Adipose tissue (tissue), 3 donors: ENCODE results near the gene SFXN1. TPM values are rescaled to one million over a fixed set of nuclear protein-coding genes. Genes with fewer than 3 reads are reported as not detected.
"Not testable (repeated sequence)": the region's sequence is repeated elsewhere in the genome, so short reads cannot be mapped to it uniquely, and the experiment has no call there.

Source experiments
- H3K27ac ChIP-seq: one replicate; pipeline ENCODE4 v1.5.1; 2013; ENCODE audit warnings: low read depth, low read length
- WGBS, 3 donors: extraction: QIAGEN DNeasy Blood & Tissue Kit; methylation state at CpG; one replicate each; pipeline ENCODE4 v1.1.7; 2013; 5-methylcytosine and 5-hydroxymethylcytosine counted together
- polyA plus RNA-seq, 3 donors: library from polyadenylated mRNA; stranded (reverse); fragments of 200-250 nt; gene quantifications; one replicate each; pipeline ENCODE4 v1.2.3, GENCODE V29; 2013
- donor health status: healthy with polysubstance abuse.
- donor health status: Bipolar disorder and iron deficiency.
- donor health status: healthy.

Gene SFXN1
- polyA plus RNA-seq, 3 donors, result 5.9 to 9.8 (median 8.8) TPM

DNA sequence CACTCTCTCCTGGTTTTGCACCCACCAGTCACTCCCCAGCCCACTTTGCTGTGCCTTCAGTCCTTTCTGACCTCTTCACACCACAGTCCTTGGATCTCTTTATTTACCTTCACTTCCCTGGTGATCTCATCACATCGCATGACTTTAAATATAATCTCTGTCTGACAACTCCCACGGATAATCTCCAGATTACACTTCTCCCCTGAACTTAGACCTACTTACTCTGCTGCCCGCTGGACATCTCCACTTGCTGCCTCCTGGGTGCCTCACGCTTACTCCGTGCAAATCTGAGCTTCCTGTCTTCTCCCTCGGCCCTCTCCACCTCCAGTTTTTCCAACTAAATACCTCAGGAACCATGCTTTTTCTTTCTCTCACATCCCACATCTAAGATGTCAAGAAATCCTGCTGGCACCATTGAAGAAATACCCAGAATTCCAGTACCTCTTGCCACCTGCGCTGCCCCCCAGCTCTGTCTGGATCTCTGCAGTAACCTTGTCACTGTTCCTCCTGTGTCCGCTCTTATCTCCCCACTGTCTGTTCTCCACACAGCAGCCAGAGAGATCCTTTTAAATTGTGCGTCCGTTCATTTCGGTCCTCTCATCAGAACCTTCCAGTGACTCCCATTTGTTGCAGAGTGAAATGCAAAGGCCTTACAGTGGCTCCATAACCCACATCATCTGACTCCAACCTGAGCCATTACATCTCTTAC is 9.3 kb downstream of the SFXN1 start:
- H3K27ac ChIP-seq, result no peak overlapping the region
- 86 to 91% (median 90%) methylated on average over 11 of the region's 11 CpGs for WGBS, 3 donors

DNA sequence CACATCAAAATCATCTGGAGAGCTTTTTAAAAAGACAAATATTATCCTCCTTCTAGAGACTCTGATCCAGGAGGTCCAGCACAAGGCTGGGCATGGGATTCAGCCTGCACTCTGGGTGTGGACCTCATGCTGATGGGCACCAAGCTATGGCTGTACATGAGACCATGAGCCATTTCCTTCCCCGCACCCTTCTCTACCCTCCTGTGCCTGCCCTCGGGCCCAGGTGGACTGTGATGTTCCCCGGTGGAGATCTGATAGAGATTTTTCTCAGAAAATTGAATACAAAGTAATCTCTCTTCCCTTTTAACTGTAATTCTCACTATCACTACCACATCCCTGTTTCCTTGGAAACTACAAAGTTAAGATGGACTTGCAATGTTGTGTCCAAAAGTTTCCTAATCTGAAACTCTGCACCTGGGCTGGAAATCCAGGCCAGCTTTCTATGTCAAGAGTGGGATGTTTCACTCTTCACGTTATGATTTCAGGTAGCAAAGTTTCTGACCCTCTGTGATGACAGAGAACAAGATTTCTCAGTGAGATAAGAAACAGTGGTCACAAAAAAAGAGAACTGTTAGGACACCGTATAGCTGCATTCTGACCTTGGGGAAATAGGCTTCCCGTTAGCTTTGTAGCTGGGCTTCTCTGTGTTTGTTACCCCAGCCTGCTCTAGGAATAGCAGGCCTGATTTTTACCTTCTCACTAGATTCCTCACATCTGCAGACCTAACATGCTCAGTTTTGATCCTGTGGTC is 11.5 kb downstream of the SFXN1 start:
- no peak overlapping the region for H3K27ac ChIP-seq
- 59 to 78% (median 73%) methylated on average over 6 of the region's 6 CpGs for WGBS, 3 donors

DNA sequence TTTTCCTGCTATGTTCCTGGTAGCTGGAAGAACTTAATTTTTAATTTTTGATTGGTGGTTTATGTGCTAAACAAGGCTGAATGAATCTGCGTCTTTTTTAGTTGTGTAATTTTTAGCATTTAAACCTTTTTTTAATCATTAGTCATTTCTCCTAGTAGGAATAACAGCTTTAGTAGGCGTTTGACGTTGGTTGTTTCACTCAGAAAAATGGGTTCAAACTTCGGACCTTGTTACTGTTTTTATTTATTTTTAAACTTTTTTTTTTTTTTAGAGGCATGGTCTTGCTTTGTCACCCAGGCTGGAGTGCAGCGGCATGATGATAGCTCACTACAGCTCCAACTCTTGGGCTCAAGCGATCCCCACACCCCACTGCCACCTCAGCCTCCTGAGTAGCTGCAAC is 12.9 kb downstream of the SFXN1 start:
- H3K27ac ChIP-seq, result no peak overlapping the region
- 79 to 89% (median 88%) methylated on average over 6 of the region's 6 CpGs for WGBS, 3 donors

- H3K27ac ChIP-seq, result no peak overlapping the region
- WGBS, 3 donors, result 88 to 97% (median 92%) methylated on average over 7 of the region's 7 CpGs
These were observed 14.9 kb downstream of the SFXN1 start for GRCh38 chr5:175493260-175493659.

DNA sequence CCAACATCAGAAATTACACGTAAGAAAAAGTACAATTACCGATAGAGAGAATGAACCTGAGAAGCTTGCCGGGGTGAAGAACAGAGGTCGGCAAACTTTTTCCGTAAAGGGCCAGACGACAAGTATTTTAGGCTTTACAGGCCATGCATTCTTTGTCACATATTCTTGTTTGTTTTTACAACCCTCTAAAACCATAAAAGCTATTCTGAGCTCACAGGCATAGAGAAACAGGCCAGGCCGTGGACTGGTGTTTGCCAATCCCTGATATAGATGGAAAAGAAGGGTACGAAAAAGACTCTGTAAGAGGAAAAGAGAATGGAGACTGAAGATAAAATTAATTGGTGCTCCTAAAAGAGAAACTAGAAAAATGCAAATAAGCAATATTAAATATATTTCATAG is 15.4 kb downstream of the SFXN1 start:
- no peak overlapping the region for H3K27ac ChIP-seq
- 90 to 96% (median 90%) methylated on average over 8 of the region's 8 CpGs for WGBS, 3 donors

DNA sequence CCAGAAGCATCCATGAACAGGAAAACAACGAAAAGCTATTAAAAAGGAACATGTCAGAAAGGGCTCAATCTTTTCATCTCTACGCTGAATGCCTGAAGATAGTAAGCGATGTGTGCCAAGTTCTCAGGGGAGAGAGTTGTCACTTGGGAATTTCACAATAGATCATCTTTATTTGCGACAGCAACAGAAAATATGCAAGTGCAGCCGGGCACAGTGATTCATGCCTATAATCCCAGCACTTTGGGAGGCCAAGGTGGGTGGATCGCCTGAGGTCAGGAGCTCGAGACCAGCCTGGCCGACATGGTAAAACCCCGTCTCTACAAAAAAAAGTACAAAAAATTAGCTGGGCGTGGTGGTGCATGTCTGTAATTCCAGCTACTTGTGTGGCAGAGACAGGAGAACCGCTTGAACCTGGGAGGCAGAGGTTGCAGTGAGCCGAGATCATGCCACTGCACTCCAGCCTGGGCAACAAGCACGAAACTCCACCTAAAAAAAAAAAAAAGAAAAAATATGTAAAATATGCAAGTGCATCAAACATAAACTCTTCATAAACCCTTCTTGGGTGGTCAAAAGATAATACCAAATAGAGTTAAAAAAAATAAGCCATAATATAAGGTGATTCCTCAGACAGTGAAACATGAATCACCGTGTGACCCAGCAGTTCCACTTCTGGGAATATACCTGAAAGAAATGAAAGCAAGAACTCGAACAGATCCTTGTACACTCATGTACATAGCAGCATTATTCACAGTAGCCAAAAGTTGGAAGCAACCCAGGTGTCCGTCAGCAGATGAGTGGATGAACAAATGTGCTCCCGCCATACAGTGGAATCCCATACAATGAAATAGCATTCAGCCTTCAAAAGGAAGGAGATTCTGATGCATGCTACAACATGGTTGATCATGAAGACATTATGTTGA is 16.2 kb downstream of the SFXN1 start:
- WGBS, 3 donors, result 85 to 95% (median 87%) methylated on average over 17 of the region's 17 CpGs
- H3K27ac ChIP-seq, result no peak overlapping the region

- H3K27ac ChIP-seq, result no peak overlapping the region
- WGBS, 3 donors, result 91 to 95% (median 94%) methylated on average over 7 of the region's 7 CpGs
These were observed 23.4 kb downstream of the SFXN1 start for GRCh38 chr5:175501759-175502158.

DNA sequence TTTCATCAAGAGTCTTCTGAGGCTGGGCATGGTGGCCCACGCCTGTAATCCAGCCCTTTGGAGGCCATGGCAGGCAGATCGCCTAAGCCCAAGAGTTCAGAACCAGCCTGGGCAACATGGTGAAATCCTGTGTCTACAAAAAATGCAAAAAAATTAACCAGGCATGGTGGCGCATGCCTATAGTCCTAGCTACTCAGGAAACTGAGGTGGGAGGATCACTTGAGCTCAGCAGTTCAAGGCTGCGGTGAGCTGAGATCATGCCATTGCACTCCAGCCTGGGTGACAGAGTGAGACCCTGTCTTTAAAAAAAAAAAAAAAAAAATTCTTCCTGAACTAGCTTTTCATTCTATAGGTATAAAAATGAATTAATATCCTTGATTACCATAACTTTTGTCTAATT is 29.3 kb downstream of the SFXN1 start:
- WGBS, 3 donors, result 92 to 96% (median 93%) methylated on average over 4 of the region's 4 CpGs
- not testable (repeated sequence) for H3K27ac ChIP-seq

- 81 to 94% (median 91%) methylated on average over 2 of the region's 2 CpGs for WGBS, 3 donors
- no peak overlapping the region for H3K27ac ChIP-seq
These were observed 30.5 kb downstream of the SFXN1 start for GRCh38 chr5:175508896-175509295.

DNA sequence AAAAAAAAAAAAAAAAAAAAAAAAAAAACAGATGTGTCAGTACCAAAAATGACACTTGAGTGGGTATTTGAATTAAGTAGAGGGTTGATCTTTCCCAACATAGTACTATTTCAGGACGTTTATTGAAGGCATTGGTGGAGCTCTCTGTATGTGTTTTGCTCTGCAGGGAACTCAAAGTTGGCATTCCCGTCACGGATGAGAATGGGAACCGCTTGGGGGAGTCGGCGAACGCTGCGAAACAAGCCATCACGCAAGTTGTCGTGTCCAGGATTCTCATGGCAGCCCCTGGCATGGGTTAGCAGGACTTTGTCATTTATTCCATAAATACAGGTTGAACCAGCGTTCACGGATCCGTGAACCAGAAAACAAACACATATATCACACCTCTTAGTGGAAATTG is 34.9 kb downstream of the SFXN1 start:
- WGBS, 3 donors, result 95 to 97% (median 96%) methylated on average over 13 of the region's 13 CpGs

GRCh38 chr5:175513726-175514125 is 35.4 kb downstream of the SFXN1 start:
- 95 to 96% (median 96%) methylated on average over 7 of the region's 7 CpGs for WGBS, 3 donors
- H3K27ac ChIP-seq, result no peak overlapping the region

More for the DNA sequence above, 34.9 kb downstream of the SFXN1 start:
- no peak overlapping the region for H3K27ac ChIP-seq

GRCh38 chr5:175516933-175517823 is 38.8 kb downstream of the SFXN1 start:
- H3K27ac ChIP-seq, result no peak overlapping the region
- WGBS, 3 donors, result 94 to 96% (median 94%) methylated on average over 10 of the region's 10 CpGs

GRCh38 chr5:175517824-175518450 is 39.6 kb downstream of the SFXN1 start:
- 83 to 94% (median 84%) methylated on average over 7 of the region's 7 CpGs for WGBS, 3 donors
- no peak overlapping the region for H3K27ac ChIP-seq

DNA sequence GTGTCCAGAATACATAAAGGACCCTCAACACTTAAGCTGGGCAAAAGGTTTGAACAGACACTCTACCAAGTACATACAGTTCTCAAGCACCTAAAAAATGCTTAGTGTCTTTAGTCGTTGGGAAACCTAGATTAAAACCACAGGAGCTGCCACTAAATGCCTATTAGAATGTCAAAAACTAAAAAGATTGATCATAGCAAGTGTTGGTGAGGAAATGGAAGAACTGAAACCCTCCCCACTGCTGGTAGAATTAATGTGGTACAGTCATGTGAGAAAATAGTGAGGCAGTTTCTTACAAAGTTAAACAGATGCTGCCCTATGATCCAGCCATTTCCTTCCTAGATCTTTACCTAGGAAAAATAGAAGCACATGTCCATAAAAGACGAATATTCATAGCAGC is 40.6 kb downstream of the SFXN1 start:
- 88 to 95% (median 91%) methylated on average over 2 of the region's 2 CpGs for WGBS, 3 donors
- no peak overlapping the region for H3K27ac ChIP-seq

DNA sequence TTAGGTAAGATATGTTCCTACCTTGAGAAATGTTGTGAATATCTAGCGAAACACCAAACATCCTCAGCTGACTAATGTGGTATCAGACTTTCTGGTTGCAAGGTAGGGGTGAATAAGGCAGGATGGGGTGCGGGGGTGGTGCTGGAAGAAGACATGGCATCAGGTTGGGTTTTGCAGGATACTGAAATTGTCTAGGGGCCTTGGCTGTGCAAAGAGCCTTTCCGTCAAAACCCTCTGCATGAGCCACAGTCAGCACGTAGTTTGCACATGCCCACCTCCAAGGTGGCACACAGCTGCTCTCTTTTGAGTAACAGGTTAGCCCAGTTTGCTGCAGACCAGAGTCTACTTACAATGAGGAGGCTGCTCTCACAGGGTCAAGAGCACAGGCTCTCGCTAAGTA is 42.0 kb downstream of the SFXN1 start:
- 90 to 91% (median 91%) methylated on average over 5 of the region's 5 CpGs for WGBS, 3 donors
- H3K27ac ChIP-seq, result no peak overlapping the region

- WGBS, 3 donors, result 93 to 94% (median 93%) methylated on average over 2 of the region's 2 CpGs
These were observed 42.5 kb downstream of the SFXN1 start for GRCh38 chr5:175520873-175521272.

GRCh38 chr5:175521313-175521833 is 43.0 kb downstream of the SFXN1 start:
- no peak overlapping the region for H3K27ac ChIP-seq
- WGBS, 3 donors, result 62 to 92% (median 72%) methylated on average over 4 of the region's 4 CpGs

More at GRCh38 chr5:175520873-175521272, 42.5 kb downstream of the SFXN1 start:
- H3K27ac ChIP-seq, result no peak overlapping the region
